Transverse colon (tissue), 4 donors: Measurements from ENCODE around the gene CFAP410. TPM values are rescaled to one million over a fixed set of nuclear protein-coding genes. Genes with fewer than 3 reads are reported as not detected.

Experiments used
- DNase-seq: peaks from one replicate; pipeline ENCODE4 v3.0.0-alpha.2; 2019
- H3K27ac ChIP-seq, 4 donors: fragments of 200-600 bp; sonication (generic); 2 replicates each; pipeline ENCODE4 v1.5.1; 2016 to 2018; ENCODE audit warnings: inconsistent platforms in 4 of 4
- H3K27me3 ChIP-seq: fragments of 200-600 bp; sonication (generic); 2 replicates; pipeline ENCODE4 v1.5.1; 2017; ENCODE audit warnings: inconsistent platforms
- H3K36me3 ChIP-seq, 4 donors: fragments of 200-600 bp; sonication (generic); 2 replicates each; pipeline ENCODE4 v1.5.1; 2017 to 2019; ENCODE audit warnings: inconsistent platforms in 4 of 4
- H3K4me1 ChIP-seq, 4 donors: fragments of 200-600 bp; sonication (generic); 2 replicates each; pipeline ENCODE4 v1.5.1; 2017 to 2020; ENCODE audit warnings: inconsistent platforms in 4 of 4
- H3K4me3 ChIP-seq, 4 donors: fragments of 200-600 bp; sonication (generic); 1 replicate in 1 of 4; 2 replicates in 3 of 4; pipeline versions ENCODE4 v1.5.1 to v1.6.1; 2017 to 2019; ENCODE audit warnings: inconsistent platforms in 4 of 4
- H3K9me3 ChIP-seq, 2 donors: fragments of 200-600 bp; sonication (generic); 2 replicates each; pipeline ENCODE4 v1.5.1; 2017 to 2019; ENCODE audit warnings: inconsistent platforms in 2 of 2
- EP300 ChIP-seq: sonication (generic); formaldehyde crosslinking; IDR thresholded peaks from one replicate; pipeline ENCODE4 v1.6.1; 2017; ENCODE audit warnings: antibody characterized with exemption, low read depth
- POLR2A ChIP-seq: fragments of 450-650 bp; IDR thresholded peaks from one replicate; pipeline ENCODE4 v1.6.1; 2016; ENCODE audit warnings: antibody characterized with exemption, mild to moderate bottlenecking, moderate library complexity
- POLR2AphosphoS5 ChIP-seq, 3 donors: sonication (generic); formaldehyde crosslinking; IDR thresholded peaks; one replicate each; pipeline ENCODE4 v1.6.1; 2016; ENCODE audit warnings: antibody characterized with exemption in 3 of 3
- WGBS, 2 donors: methylation state at CpG; one replicate each; pipeline ENCODE4 v1.1.5; 2018; ENCODE audit warnings: low coverage in 1 of 2; 5-methylcytosine and 5-hydroxymethylcytosine counted together
- in situ Hi-C, 4 donors: fragments of 200-750 bp; cut with MboI; loops; one replicate each; pipeline versions ENCODE4 v1.15.0 to v1.15.1; 2017; ENCODE audit warnings: low sequenced_read_pairs in 3 of 4, low pct_ligation_motif_present in 1 of 4, low pct_unique_long_range_greater_than_20kb in 1 of 4
- intact Hi-C: fragments of 100-400 bp; cut with DNase I; formaldehyde crosslinking; loops from one replicate; pipeline ENCODE4 v1.15.1; 2023; ENCODE audit warnings: low total_unique reads
- total RNA-seq, 4 donors: library from RNA; depleted of rRNA; stranded (reverse); fragments of >200 nt; gene quantifications; one replicate each; pipeline ENCODE4 v1.1.0, GENCODE V29; 2016
- TF ChIP-seq, protein P1 (sequence below), 5 experiments: fragments of 200-600 bp in 3 of 5; fragments of 450-650 bp in 2 of 5; sonication (generic) in 3 of 5; IDR thresholded peaks; 1 replicate in 2 of 5; 2 replicates in 3 of 5; pipeline ENCODE4 v1.5.1; 2016 to 2017; ENCODE audit warnings: antibody characterized with exemption in 5 of 5, inconsistent platforms in 3 of 5, mild to moderate bottlenecking in 2 of 5, moderate library complexity in 1 of 5

CFAP410 gene
- total RNA-seq, 4 donors from 2014 or later = 17.2 to 41.3 (median 32.2) TPM

DNA sequence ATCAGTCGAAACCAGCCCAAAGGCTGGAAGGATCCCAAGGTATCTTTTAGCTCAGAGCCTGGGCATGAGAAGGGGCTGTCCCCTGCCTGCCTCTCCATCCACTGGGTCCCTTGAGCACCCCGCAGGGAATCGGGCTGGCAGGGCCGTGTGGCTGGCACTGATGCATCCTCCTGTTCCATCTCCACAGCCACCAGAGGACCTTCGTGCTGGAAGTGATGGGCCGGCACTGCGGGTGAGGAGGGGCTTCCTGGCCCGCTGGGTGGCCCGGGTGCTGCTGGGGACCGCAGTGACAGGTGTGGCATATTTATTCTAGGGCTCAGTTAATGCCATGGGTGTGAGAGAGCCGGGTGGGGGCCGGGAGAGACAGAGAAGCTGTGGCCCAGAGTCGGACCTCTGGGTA is 25.7 kb downstream of the CFAP410 start:
- H3K36me3 ChIP-seq = peaks cover 0 to 39% (median 9%) of the 10 kb centered on the region in 4 donors

DNA sequence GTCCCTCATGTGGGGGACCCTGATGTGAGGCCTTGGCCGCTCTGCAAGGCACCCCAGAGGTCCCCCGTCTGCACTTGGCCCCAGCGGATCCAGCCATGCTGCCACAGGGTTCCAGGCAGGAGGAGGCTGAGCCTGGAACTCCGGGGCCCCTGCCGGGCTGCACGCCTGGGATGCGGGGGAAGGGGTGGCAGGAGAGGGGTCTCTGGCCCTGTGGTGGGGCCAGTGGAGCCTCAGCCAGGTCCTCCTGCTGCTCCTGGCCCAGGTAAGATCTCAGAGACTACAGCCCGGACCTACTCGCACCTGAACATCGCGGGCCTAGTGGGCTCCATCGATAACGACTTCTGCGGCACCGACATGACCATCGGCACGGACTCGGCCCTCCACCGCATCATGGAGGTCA is 26.5 kb downstream of the CFAP410 start:
- Histone ChIP-seq H3K4me1 (no peaks in the 10 kb centered on the region), H3K36me3 (peaks cover 0 to 34% (median 9%) of the 10 kb centered on the region in 4 donors), H3K27me3 (no peaks in the 10 kb centered on the region), H3K27ac (no peak overlapping the region), H3K9me3 (no peaks in the 10 kb centered on the region), H3K4me3 (no peak overlapping the region)
- in situ Hi-C loops (no loop called here), intact Hi-C loops (no loop called here)
- TF ChIP-seq, protein P1, sequence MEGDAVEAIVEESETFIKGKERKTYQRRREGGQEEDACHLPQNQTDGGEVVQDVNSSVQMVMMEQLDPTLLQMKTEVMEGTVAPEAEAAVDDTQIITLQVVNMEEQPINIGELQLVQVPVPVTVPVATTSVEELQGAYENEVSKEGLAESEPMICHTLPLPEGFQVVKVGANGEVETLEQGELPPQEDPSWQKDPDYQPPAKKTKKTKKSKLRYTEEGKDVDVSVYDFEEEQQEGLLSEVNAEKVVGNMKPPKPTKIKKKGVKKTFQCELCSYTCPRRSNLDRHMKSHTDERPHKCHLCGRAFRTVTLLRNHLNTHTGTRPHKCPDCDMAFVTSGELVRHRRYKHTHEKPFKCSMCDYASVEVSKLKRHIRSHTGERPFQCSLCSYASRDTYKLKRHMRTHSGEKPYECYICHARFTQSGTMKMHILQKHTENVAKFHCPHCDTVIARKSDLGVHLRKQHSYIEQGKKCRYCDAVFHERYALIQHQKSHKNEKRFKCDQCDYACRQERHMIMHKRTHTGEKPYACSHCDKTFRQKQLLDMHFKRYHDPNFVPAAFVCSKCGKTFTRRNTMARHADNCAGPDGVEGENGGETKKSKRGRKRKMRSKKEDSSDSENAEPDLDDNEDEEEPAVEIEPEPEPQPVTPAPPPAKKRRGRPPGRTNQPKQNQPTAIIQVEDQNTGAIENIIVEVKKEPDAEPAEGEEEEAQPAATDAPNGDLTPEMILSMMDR (IDR thresholded peaks at IDR 0.05) = no peak
- TF ChIP-seq EP300 (no peak), POLR2AphosphoS5 (IDR thresholded peaks at IDR 0.05) (no peak), POLR2A (no peak)
- no peak for DNase-seq
- 94% methylated on average over 15 of the region's 19 CpGs; no CpG with 5 or more reads in 1 of the 2 donors for WGBS, 2 donors

More for the DNA sequence above, 25.7 kb downstream of the CFAP410 start:
- Histone ChIP-seq H3K9me3 (no peaks in the 10 kb centered on the region), H3K4me1 (no peaks in the 10 kb centered on the region), H3K27me3 (no peaks in the 10 kb centered on the region), H3K27ac (no peak overlapping the region), H3K4me3 (no peak overlapping the region)
- no peak for DNase-seq
- intact Hi-C loops (no loop called here), in situ Hi-C loops (no loop called here)
- TF ChIP-seq EP300 (no peak), POLR2A (no peak), POLR2AphosphoS5 (IDR thresholded peaks at IDR 0.05) (no peak)
- TF ChIP-seq, protein P1 (IDR thresholded peaks at IDR 0.05) = no peak
- WGBS, 2 donors = 96% methylated on average over 13 of the region's 13 CpGs; no CpG with 5 or more reads in 1 of the 2 donors

DNA sequence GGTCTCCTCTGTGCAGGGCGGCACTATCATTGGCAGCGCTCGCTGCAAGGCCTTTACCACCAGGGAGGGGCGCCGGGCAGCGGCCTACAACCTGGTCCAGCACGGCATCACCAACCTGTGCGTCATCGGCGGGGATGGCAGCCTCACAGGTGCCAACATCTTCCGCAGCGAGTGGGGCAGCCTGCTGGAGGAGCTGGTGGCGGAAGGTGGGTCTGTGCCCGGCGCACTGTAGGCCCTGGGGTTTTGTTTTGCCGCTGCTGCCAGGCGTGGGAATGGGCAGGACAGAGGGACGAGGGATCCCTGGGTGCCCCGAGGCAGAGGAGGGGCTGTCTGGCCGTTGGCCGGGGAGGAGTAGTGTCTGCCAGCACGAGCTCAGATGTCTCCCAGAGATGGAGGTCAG is 27.1 kb downstream of the CFAP410 start:
- no peaks in the 10 kb centered on the region for H3K27me3 ChIP-seq
- TF ChIP-seq POLR2A (no peak), EP300 (no peak), POLR2AphosphoS5 (IDR thresholded peaks at IDR 0.05) (no peak)
- TF ChIP-seq, protein P1 (IDR thresholded peaks at IDR 0.05) = no peak
- peaks cover 0 to 34% (median 9%) of the 10 kb centered on the region in 4 donors for H3K36me3 ChIP-seq
- no peaks in the 10 kb centered on the region for H3K4me1 ChIP-seq
- intact Hi-C loops (no loop called here), in situ Hi-C loops (no loop called here)
- no peak for DNase-seq
- no peak overlapping the region for H3K27ac ChIP-seq
- H3K9me3 ChIP-seq = no peaks in the 10 kb centered on the region
- H3K4me3 ChIP-seq = no peak overlapping the region
- WGBS, 2 donors = 92% methylated on average over 17 of the region's 22 CpGs; no CpG with 5 or more reads in 1 of the 2 donors

- Histone ChIP-seq H3K4me3 (no peak overlapping the region), H3K27ac (no peak overlapping the region), H3K27me3 (no peaks in the 10 kb centered on the region), H3K4me1 (no peaks in the 10 kb centered on the region), H3K9me3 (no peaks in the 10 kb centered on the region), H3K36me3 (peaks cover 0 to 34% (median 9%) of the 10 kb centered on the region in 4 donors)
- in situ Hi-C loops (no loop called here), intact Hi-C loops (no loop called here)
- TF ChIP-seq, protein P1 (IDR thresholded peaks at IDR 0.05) = no peak
- no peak for TF ChIP-seq POLR2AphosphoS5 (IDR thresholded peaks at IDR 0.05)
- no peak for TF ChIP-seq POLR2A
- no peak for TF ChIP-seq EP300
- no peak for DNase-seq
- 88 to 96% methylated on average over 4 to 27 of the region's 28 CpGs for WGBS, 2 donors
These were observed 28.3 kb downstream of the CFAP410 start for GRCh38 chr21:44310628-44311507.
